Measurements from ENCODE around the gene MICALL1.

MICALL1 gene

GRCh38 chr22:37904572-37905533 is 1.2 kb upstream of the MICALL1 start:
- peak in 1 of 2 donors; percentile 25 for DNase-seq (ENCODE audit: extremely low read depth in 1 of 2, low read depth in 1 of 2)

DNA sequence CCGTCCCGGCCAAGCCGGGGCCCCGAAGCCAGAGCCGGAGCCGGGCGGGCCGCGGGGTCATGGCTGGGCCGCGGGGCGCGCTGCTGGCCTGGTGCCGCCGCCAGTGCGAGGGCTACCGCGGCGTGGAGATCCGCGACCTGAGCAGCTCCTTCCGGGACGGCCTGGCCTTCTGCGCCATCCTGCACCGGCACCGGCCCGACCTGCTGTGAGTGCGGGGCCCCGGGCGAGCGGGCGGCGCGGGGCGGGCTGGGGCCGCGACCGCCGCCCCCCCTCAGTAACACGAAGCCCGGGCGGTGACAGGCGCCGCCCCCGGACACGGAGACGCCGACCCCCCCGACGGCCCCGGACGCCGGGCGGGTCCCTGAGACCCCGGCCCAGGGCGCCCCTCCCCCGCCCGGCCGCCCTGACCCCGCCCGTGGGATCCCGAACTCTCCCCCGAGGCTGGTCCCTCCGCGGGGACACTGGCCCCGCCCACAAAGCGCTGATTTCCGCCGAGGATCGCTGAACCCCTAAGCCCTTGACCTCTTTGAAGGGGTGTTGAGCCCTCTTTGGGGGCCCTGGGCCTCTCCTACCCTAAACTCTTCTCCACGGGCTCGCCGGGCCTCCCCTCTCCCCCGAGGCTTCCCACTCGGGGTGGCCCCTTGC is 389 bp downstream of the MICALL1 start:
- DNase-seq (ENCODE audit: extremely low read depth in 1 of 2, low read depth in 1 of 2) = no peak

GRCh38 chr22:37907036-37907954 is 1.2 kb downstream of the MICALL1 start:
- DNase-seq (ENCODE audit: extremely low read depth in 1 of 2, low read depth in 1 of 2) = no peak

DNA sequence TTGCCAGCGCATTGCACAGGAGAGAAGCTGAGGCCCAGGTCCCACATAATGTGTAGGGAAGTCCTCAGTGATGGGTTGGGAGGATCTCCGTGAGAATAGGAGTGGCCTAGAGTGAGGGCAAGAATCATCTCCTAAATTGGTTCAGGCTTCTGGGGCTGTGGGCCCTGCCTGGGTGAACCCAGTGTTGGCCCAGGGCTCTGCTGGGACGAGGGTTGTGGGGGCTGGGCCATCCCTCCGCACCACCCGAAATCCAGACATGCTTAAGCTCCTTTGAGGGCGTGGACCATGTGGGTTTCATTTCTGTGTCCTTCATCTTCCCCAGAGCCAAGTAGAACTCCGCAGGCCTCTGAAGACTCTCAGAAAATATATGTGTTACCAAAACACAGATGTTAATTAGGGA is 3.7 kb downstream of the MICALL1 start:
- DNase-seq (ENCODE audit: extremely low read depth in 1 of 2, low read depth in 1 of 2) = no peak

DNA sequence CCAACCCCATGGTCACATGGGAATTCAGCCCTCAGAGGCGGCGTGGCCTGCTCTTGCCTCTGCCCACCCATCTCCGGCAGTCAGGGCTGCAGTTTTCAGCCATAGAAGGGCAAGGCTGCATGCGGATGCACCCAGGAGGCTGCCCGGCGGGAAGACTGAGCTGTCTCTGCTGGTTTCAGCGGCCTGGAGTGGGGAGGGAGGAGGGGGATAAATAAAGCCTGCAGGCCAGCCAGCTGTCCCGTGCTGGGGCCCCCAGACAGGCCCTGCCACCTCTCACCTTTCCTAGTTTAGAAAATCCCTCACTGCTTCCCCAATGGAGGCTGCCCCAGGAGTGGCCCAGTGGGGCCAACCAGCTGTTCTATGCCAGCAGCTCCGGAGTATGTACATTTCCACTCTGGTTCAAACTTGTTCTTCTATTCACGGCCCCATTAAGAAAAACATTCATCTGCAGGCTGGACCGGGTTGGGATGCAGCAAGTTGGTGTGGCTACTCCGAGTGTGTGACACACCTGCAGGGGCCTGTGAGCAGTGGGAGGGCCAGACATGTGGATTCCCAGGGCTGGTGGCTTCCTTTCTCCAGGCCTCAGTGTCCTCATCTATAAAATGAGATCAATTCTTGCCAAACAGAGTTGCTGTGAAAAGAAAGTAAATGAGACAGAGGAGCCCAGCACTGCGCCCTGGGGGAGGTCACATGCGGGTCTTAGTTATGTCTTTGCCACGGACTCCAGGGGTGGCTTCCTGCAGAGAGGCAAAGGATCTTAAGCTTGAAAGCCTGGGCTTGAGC is 5.0 kb downstream of the MICALL1 start:
- DNase-seq (ENCODE audit: extremely low read depth in 1 of 2, low read depth in 1 of 2) = no peak

DNA sequence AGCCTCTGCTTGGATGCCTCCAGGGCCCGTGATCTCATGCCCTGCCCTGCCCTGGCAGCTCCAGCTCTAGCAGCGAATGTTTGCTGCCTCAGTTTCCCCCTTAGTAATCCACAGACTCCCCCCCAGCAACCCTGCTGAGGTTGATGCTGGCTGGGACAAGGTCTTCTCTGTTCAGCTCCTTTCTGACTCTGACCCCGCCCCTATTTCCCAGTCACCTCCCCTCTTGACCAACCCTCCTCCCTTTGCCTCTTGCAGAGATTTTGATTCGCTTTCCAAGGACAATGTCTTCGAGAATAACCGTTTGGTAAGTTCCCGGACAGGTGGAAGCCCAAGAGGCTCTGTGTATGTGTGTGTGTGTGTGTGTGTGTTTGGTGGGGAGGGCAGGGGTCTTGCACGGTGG is 5.6 kb downstream of the MICALL1 start:
- DNase-seq (ENCODE audit: extremely low read depth in 1 of 2, low read depth in 1 of 2) = no peak

DNA sequence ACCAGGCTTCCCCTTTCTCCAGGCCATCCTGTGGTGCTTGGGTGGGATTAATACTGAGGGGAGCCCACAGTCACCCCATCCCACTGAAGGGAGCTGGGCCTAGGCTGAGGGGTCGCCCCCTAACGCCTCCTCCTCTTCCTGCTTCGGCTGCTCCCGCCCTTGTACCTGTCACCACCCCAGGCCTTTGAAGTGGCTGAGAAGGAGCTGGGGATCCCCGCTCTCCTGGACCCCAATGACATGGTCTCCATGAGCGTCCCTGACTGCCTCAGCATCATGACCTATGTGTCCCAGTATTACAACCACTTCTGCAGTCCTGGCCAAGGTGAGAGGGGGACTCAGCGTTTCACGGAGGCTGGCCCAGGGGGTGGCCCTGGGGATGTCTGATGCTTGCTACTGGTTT is 6.1 kb downstream of the MICALL1 start:
- no peak for DNase-seq (ENCODE audit: extremely low read depth in 1 of 2, low read depth in 1 of 2)

DNA sequence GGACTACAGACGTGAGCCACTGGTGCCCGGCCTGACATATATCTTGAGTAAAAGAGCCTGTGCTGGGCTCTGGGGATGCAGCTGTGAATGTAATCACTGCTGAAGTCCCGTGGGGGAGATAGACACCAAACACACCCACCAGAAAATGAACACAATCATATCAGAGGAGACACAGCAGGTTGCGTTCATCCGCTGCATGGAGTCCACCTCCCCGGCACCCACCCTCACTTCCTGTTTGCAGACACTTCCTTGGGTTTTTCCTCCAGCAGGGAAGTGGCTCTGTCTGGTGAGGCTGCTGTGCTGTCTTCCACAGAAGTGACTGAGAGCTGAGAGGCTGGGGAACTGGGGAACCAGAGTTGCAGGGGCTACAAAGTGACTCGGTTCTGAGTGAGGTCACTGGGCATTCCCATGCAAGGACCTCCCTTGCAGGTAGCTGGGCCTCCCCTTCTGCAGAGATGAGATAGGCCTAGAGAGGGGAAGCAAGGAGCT is 7.2 kb downstream of the MICALL1 start:
- DNase-seq (ENCODE audit: extremely low read depth in 1 of 2, low read depth in 1 of 2) = no peak

DNA sequence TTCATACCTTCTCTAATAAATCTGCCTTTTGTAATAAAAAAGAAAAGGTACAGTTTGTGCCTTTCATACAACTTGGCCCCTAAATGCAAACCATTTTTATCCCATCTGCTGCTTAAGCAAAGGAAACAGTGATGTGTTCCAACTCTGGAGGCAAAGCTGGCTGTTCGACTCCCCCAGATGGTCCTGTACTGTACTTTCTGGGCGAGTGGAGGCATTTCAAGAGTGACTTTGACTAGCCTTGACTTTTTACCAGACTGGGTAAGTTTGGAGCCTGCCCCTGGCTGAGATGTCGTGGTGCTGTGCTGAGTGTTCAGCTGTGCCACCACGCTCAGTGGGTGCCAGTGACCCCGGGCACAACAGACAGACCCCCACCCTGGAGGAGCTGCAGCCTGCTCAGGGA is 10.2 kb downstream of the MICALL1 start:
- DNase-seq (ENCODE audit: extremely low read depth in 1 of 2, low read depth in 1 of 2) = no peak

GRCh38 chr22:37917874-37918548 is 11.9 kb downstream of the MICALL1 start:
- DNase-seq (ENCODE audit: extremely low read depth in 1 of 2, low read depth in 1 of 2) = no peak

- DNase-seq (ENCODE audit: extremely low read depth in 1 of 2, low read depth in 1 of 2) = no peak
Measured at GRCh38 chr22:37918580-37919270, 12.6 kb downstream of the MICALL1 start.

DNA sequence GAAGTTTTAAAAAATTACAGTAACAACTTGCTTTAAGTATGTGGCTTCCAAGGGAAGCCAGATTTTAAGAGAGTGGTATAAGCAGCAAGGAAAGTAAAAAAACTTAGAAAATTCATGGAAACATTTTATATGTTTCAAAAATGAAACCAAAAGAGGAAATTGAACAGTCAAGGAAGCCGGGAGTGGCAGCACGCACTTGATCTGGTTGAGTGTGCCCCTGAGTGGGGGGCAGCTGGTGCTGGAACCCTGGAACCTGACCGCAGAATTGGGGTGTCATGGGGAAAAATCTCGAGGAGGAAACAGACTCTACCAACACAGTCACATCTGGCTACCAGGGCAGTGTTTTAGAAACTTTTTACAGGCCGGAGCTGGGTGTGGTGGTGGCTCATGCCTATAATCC is 14.0 kb downstream of the MICALL1 start:
- DNase-seq (ENCODE audit: extremely low read depth in 1 of 2, low read depth in 1 of 2) = no peak

GRCh38 chr22:37922191-37922590 is 16.1 kb downstream of the MICALL1 start:
- no peak for DNase-seq (ENCODE audit: extremely low read depth in 1 of 2, low read depth in 1 of 2)

GRCh38 chr22:37923927-37924326 is 17.8 kb downstream of the MICALL1 start:
- no peak for DNase-seq (ENCODE audit: extremely low read depth in 1 of 2, low read depth in 1 of 2)

GRCh38 chr22:37924386-37925065 is 18.4 kb downstream of the MICALL1 start:
- no peak for DNase-seq (ENCODE audit: extremely low read depth in 1 of 2, low read depth in 1 of 2)

DNA sequence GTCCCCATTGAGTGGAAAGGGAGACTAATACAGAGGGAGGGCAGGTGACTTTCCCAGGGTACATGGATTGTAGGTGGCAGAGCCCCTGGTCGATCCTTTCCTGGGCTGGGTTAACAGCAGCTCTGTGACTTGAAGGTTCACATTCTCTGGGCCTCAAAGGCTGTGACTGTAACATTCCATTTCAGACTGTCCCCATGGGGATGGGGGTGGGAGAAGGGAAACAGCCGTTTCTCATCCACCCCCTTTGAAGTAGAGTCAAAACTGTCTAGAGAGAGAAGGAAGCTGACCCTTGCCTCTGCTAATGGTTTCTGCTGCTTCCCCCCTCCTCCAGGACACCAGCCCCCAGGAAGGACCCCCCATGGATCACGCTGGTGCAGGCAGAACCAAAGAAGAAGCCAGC is 19.2 kb downstream of the MICALL1 start:
- no peak for DNase-seq (ENCODE audit: extremely low read depth in 1 of 2, low read depth in 1 of 2)

GRCh38 chr22:37925767-37926166 is 19.7 kb downstream of the MICALL1 start:
- DNase-seq (ENCODE audit: extremely low read depth in 1 of 2, low read depth in 1 of 2) = no peak

- no peak for DNase-seq (ENCODE audit: extremely low read depth in 1 of 2, low read depth in 1 of 2)
Measured at GRCh38 chr22:37926358-37926757, 20.3 kb downstream of the MICALL1 start.

Data from stimulated activated CD8-positive, alpha-beta memory T cell treated with anti-CD3 and anti-CD28 coated beads, Interleukin-7, amount 100 ng/mL, for 48 hours (primary cell).